NCI-H82 treated with DMSO at 0.1 percent for 48 hours (cell line): ENCODE results near the gene SNX10.

Source experiments
- DNase-seq: peaks from one replicate; lab custom pipeline; 2025; ENCODE audit not compliant: unreplicated experiment; lab: John Stamatoyannopoulos, UW

The SNX10 gene

GRCh38 chr7:26295586-26295985, 3.9 kb downstream of the SNX10 start:
- DNase-seq: no peak

- no peak for DNase-seq
Measured at GRCh38 chr7:26298472-26299058, 6.9 kb downstream of the SNX10 start.

- DNase-seq: no peak
Measured at GRCh38 chr7:26305090-26305868, 13.6 kb downstream of the SNX10 start.

GRCh38 chr7:26305869-26306665, 14.4 kb downstream of the SNX10 start:
- no peak for DNase-seq

GRCh38 chr7:26306790-26307189, 15.1 kb downstream of the SNX10 start:
- DNase-seq: no peak

GRCh38 chr7:26307226-26307625, 15.6 kb downstream of the SNX10 start:
- DNase-seq: no peak

GRCh38 chr7:26307791-26308190, 16.1 kb downstream of the SNX10 start:
- DNase-seq: no peak

GRCh38 chr7:26308551-26308950, 16.9 kb downstream of the SNX10 start:
- no peak for DNase-seq

GRCh38 chr7:26309089-26309488, 17.4 kb downstream of the SNX10 start:
- DNase-seq: no peak

- no peak for DNase-seq
Measured at GRCh38 chr7:26311798-26312197, 20.1 kb downstream of the SNX10 start.

GRCh38 chr7:26317211-26317610, 25.5 kb downstream of the SNX10 start:
- no peak for DNase-seq

GRCh38 chr7:26318921-26319320, 27.3 kb downstream of the SNX10 start:
- DNase-seq: no peak

- DNase-seq: no peak
Measured at GRCh38 chr7:26319636-26320035, 28.0 kb downstream of the SNX10 start.

- DNase-seq: no peak
Measured at GRCh38 chr7:26320878-26321277, 29.2 kb downstream of the SNX10 start.

GRCh38 chr7:26321435-26321834, 29.8 kb downstream of the SNX10 start:
- DNase-seq: no peak

- DNase-seq: no peak
Measured at GRCh38 chr7:26326211-26326610, 34.5 kb downstream of the SNX10 start.

GRCh38 chr7:26328498-26329390, 37.1 kb downstream of the SNX10 start:
- DNase-seq: no peak

GRCh38 chr7:26329520-26330255, 38.0 kb downstream of the SNX10 start:
- no peak for DNase-seq

GRCh38 chr7:26331113-26331512, 39.5 kb downstream of the SNX10 start:
- no peak for DNase-seq

GRCh38 chr7:26331789-26332188, 40.1 kb downstream of the SNX10 start:
- no peak for DNase-seq
